NCI-H526 (cell line): ENCODE data around the gene SPA17.

Experiments
- DNase-seq, 2 experiments: peaks; one replicate each; lab custom pipeline; 2025; lab: John Stamatoyannopoulos, UW

SPA17 gene

GRCh38 chr11:124673333-124674167 lies at the start of gene SPA17, which contains the start of gene SIAE:
Gene SPA17 (plus strand): TSS chr11:124673904. CDS start chr11:124675265, 1,361 bp downstream.
Gene SIAE (minus strand): TSS chr11:124673739. CDS start chr11:124673708, 31 bp downstream.
- peak; percentile 93 to 98 for DNase-seq

- DNase-seq = no peak
Measured at GRCh38 chr11:124625504-124626168, 48.1 kb upstream of the SPA17 start.

- no peak for DNase-seq
Measured at GRCh38 chr11:124627546-124627945, 46.2 kb upstream of the SPA17 start.

GRCh38 chr11:124629961-124630360 lies 43.7 kb upstream of the SPA17 start:
- DNase-seq = no peak

GRCh38 chr11:124633355-124633754 lies 40.3 kb upstream of the SPA17 start:
- DNase-seq = peak in 1 of 2 experiments; percentile 29

GRCh38 chr11:124635932-124636331 lies 37.8 kb upstream of the SPA17 start:
- DNase-seq = no peak

GRCh38 chr11:124638500-124638899 lies 35.2 kb upstream of the SPA17 start:
- no peak for DNase-seq

- no peak for DNase-seq
Measured at GRCh38 chr11:124639186-124639585, 34.5 kb upstream of the SPA17 start.

GRCh38 chr11:124640666-124641065 lies 33.0 kb upstream of the SPA17 start:
- DNase-seq = peak; percentile 54 to 80

GRCh38 chr11:124642628-124643027 lies 31.1 kb upstream of the SPA17 start:
- no peak for DNase-seq

- no peak for DNase-seq
Measured at GRCh38 chr11:124643042-124643604, 30.6 kb upstream of the SPA17 start.

- no peak for DNase-seq
Measured at GRCh38 chr11:124643605-124644425, 29.9 kb upstream of the SPA17 start.

GRCh38 chr11:124644426-124645280 lies 29.1 kb upstream of the SPA17 start:
- peak; percentile 94 to 97 for DNase-seq

- peak in 1 of 2 experiments; percentile 24 for DNase-seq
Measured at GRCh38 chr11:124646148-124646547, 27.6 kb upstream of the SPA17 start.

GRCh38 chr11:124648610-124649009 lies 25.1 kb upstream of the SPA17 start:
- DNase-seq = no peak

- DNase-seq = peak; percentile 84 to 86
Measured at GRCh38 chr11:124656774-124657630, 16.7 kb upstream of the SPA17 start.

- DNase-seq = peak; percentile 87 to 96
Measured at GRCh38 chr11:124657904-124658303, 15.8 kb upstream of the SPA17 start.

GRCh38 chr11:124658501-124658900 lies 15.2 kb upstream of the SPA17 start:
- DNase-seq = no peak

- no peak for DNase-seq
Measured at GRCh38 chr11:124658986-124659385, 14.7 kb upstream of the SPA17 start.

GRCh38 chr11:124661553-124661952 lies 12.2 kb upstream of the SPA17 start:
- no peak for DNase-seq
